ENCODE results near the gene TIMM23.

The TIMM23 gene

DNA sequence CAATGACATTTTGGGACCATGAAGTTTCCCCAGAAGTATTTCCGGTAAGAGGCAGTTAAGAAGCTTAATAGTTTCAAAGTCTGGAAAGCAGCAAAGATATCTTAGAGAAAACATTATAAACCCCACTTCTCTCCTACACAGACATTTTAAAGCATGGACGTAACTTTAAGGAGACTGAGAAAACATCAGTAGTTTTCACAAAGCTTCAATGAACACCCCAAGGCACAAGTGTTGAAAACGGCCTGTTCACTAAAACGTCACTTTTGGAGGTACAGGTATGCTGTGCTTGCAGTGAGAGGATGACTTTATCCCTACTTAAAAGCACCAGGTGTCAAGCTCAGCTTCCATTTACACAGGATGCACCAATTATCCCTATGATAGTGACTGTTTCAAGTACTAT lies 33.1 kb downstream of the TIMM23 start:
- Histone ChIP-seq H3K9me3 (ENCODE audit: control insufficient read depth in 5 of 5, low read length in 5 of 5) (no peaks in the 10 kb centered on the region), H3K36me3 (ENCODE audit: control insufficient read depth in 5 of 5, insufficient read depth in 5 of 5, low read length in 5 of 5) (peaks cover 59 to 98% (median 83%) of the 10 kb centered on the region in 5 donors), H3K4me1 (ENCODE audit: control insufficient read depth in 5 of 5, insufficient read depth in 5 of 5, low read length in 5 of 5) (peaks cover 0 to 4% (median 3%) of the 10 kb centered on the region in 5 donors), H3K27ac (ENCODE audit: low read depth, low read length) (peak overlapping the region; percentile 15), H3K4me3 (ENCODE audit: low read depth in 1 of 5, low read length in 5 of 5) (no peak overlapping the region), H3K9ac (ENCODE audit: low read length in 5 of 5) (no peak overlapping the region), H3K27me3 (ENCODE audit: control insufficient read depth in 5 of 5, insufficient read depth in 4 of 5, low read length in 5 of 5) (no peaks in the 10 kb centered on the region)

DNA sequence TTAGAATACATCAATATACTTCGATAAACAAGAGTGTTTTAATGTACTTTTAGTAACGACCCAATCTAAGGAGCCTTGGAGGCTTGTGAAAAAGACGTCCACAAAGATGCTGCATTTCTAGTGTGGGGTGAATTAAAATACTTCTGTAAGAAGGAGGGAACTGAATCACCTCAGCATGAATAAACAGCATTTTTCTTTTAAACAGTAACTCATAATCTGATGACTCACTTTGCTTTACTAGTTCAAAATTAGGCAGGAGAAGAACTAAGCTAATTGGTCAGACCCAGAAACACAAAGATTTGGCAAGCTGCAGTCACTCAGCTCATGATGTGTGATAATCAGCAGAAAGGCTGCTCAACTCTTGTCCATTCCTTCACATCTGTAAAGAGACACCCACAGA lies 33.9 kb downstream of the TIMM23 start:
- H3K27ac ChIP-seq (ENCODE audit: low read depth, low read length), result peak overlapping the region; percentile 15
- H3K27me3 ChIP-seq (ENCODE audit: control insufficient read depth in 5 of 5, insufficient read depth in 4 of 5, low read length in 5 of 5), result no peaks in the 10 kb centered on the region
- H3K36me3 ChIP-seq (ENCODE audit: control insufficient read depth in 5 of 5, insufficient read depth in 5 of 5, low read length in 5 of 5), result peaks cover 60 to 99% (median 89%) of the 10 kb centered on the region in 5 donors
- H3K4me1 ChIP-seq (ENCODE audit: control insufficient read depth in 5 of 5, insufficient read depth in 5 of 5, low read length in 5 of 5), result peaks cover 0 to 4% (median 3%) of the 10 kb centered on the region in 5 donors
- H3K9me3 ChIP-seq (ENCODE audit: control insufficient read depth in 5 of 5, low read length in 5 of 5), result no peaks in the 10 kb centered on the region
- H3K9ac ChIP-seq (ENCODE audit: low read length in 5 of 5), result no peak overlapping the region
- no peak overlapping the region for H3K4me3 ChIP-seq (ENCODE audit: low read depth in 1 of 5, low read length in 5 of 5)

- H3K4me1 ChIP-seq (ENCODE audit: control insufficient read depth in 5 of 5, insufficient read depth in 5 of 5, low read length in 5 of 5), result peaks cover 0 to 47% (median 22%) of the 10 kb centered on the region in 5 donors
- peak overlapping the region; percentile 81 for H3K27ac ChIP-seq (ENCODE audit: low read depth, low read length)
- H3K27me3 ChIP-seq (ENCODE audit: control insufficient read depth in 5 of 5, insufficient read depth in 4 of 5, low read length in 5 of 5), result no peaks in the 10 kb centered on the region
- peak overlapping the region in 1 of 5 donors; percentile 40 for H3K9ac ChIP-seq (ENCODE audit: low read length in 5 of 5)
- H3K9me3 ChIP-seq (ENCODE audit: control insufficient read depth in 5 of 5, low read length in 5 of 5), result no peaks in the 10 kb centered on the region
- H3K4me3 ChIP-seq (ENCODE audit: low read depth in 1 of 5, low read length in 5 of 5), result no peak overlapping the region
- H3K36me3 ChIP-seq (ENCODE audit: control insufficient read depth in 5 of 5, insufficient read depth in 5 of 5, low read length in 5 of 5), result peaks cover 49 to 78% (median 74%) of the 10 kb centered on the region in 5 donors
These were observed 40.5 kb downstream of the TIMM23 start for GRCh38 chr10:46012746-46013145.

GRCh38 chr10:46014206-46014605 lies 41.9 kb downstream of the TIMM23 start:
- Histone ChIP-seq H3K9me3 (ENCODE audit: control insufficient read depth in 5 of 5, low read length in 5 of 5) (no peaks in the 10 kb centered on the region), H3K27me3 (ENCODE audit: control insufficient read depth in 5 of 5, insufficient read depth in 4 of 5, low read length in 5 of 5) (no peaks in the 10 kb centered on the region), H3K27ac (ENCODE audit: low read depth, low read length) (peak overlapping the region; percentile 81), H3K36me3 (ENCODE audit: control insufficient read depth in 5 of 5, insufficient read depth in 5 of 5, low read length in 5 of 5) (peaks cover 35 to 63% (median 59%) of the 10 kb centered on the region in 5 donors), H3K4me1 (ENCODE audit: control insufficient read depth in 5 of 5, insufficient read depth in 5 of 5, low read length in 5 of 5) (peaks cover 0 to 58% (median 37%) of the 10 kb centered on the region in 5 donors), H3K4me3 (ENCODE audit: low read depth in 1 of 5, low read length in 5 of 5) (no peak overlapping the region), H3K9ac (ENCODE audit: low read length in 5 of 5) (peak overlapping the region in 1 of 5 donors; percentile 19)

DNA sequence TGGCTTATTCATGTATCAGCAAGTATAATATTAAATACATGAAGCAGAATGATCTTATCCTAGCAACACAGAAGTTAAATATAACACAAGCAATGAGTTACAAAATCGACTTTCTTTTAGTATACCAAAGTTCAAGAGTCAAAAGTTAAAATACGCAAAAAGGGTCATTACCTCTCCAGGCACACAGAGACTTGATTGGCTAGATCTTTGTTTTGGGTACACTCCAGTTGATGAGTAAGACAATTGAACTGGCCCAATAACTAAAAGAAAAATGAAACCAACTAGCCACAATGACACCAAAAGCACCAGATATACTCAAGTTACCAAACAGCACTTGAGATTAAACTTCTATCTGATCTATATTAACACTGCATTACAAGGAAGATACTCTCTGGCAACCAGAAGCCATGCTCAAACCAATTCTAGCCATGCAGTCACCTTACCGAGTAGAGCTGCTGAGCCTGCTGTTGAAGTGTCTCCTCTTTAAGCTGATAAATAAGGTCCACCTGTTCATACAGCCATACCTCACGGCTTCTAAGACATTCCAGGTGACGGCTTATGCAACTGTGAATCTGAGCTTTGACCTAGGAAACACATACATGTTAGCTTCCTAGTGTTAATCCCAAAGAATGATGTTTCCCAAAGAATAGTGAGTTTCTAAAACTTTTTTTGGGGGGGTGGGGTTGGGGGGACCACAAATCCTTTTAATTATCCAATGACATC lies 42.6 kb downstream of the TIMM23 start:
- Histone ChIP-seq H3K27ac (ENCODE audit: low read depth, low read length) (peak overlapping the region; percentile 81), H3K9me3 (ENCODE audit: control insufficient read depth in 5 of 5, low read length in 5 of 5) (no peaks in the 10 kb centered on the region), H3K4me3 (ENCODE audit: low read depth in 1 of 5, low read length in 5 of 5) (no peak overlapping the region), H3K27me3 (ENCODE audit: control insufficient read depth in 5 of 5, insufficient read depth in 4 of 5, low read length in 5 of 5) (no peaks in the 10 kb centered on the region), H3K36me3 (ENCODE audit: control insufficient read depth in 5 of 5, insufficient read depth in 5 of 5, low read length in 5 of 5) (peaks cover 31 to 57% (median 53%) of the 10 kb centered on the region in 5 donors), H3K4me1 (ENCODE audit: control insufficient read depth in 5 of 5, insufficient read depth in 5 of 5, low read length in 5 of 5) (peaks cover 5 to 64% (median 43%) of the 10 kb centered on the region in 5 donors), H3K9ac (ENCODE audit: low read length in 5 of 5) (peak overlapping the region in 1 of 5 donors; percentile 20)

DNA sequence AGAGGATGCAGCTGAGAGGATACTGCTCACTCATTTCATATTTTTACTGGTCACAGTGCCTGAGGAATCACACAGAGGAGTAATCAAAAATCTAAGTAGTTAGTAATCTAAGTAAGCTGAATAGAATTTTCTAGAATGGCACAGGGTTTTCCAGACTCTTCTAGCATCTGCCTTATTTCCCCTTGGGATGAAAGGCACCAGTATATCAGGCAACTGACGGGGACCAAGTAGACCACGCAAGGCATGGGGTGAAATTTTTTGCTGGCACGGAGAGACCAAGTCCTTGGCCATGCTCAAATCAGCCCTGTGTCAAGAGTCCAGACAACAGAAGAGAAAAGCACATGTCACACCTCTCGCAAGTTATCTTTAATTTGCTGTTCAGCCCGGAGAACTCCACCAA lies 43.9 kb downstream of the TIMM23 start:
- Histone ChIP-seq H3K9ac (ENCODE audit: low read length in 5 of 5) (peak overlapping the region in 1 of 5 donors; percentile 40), H3K4me3 (ENCODE audit: low read depth in 1 of 5, low read length in 5 of 5) (no peak overlapping the region), H3K9me3 (ENCODE audit: control insufficient read depth in 5 of 5, low read length in 5 of 5) (no peaks in the 10 kb centered on the region), H3K27me3 (ENCODE audit: control insufficient read depth in 5 of 5, insufficient read depth in 4 of 5, low read length in 5 of 5) (no peaks in the 10 kb centered on the region), H3K4me1 (ENCODE audit: control insufficient read depth in 5 of 5, insufficient read depth in 5 of 5, low read length in 5 of 5) (peaks cover 10 to 78% (median 56%) of the 10 kb centered on the region in 5 donors), H3K36me3 (ENCODE audit: control insufficient read depth in 5 of 5, insufficient read depth in 5 of 5, low read length in 5 of 5) (peaks cover 25 to 43% (median 40%) of the 10 kb centered on the region in 5 donors), H3K27ac (ENCODE audit: low read depth, low read length) (peak overlapping the region; percentile 81)

GRCh38 chr10:46016811-46017210 lies 44.5 kb downstream of the TIMM23 start:
- Histone ChIP-seq H3K36me3 (ENCODE audit: control insufficient read depth in 5 of 5, insufficient read depth in 5 of 5, low read length in 5 of 5) (peaks cover 25 to 38% (median 35%) of the 10 kb centered on the region in 5 donors), H3K9ac (ENCODE audit: low read length in 5 of 5) (peak overlapping the region in 2 of 5 donors; percentile 7 to 40), H3K4me3 (ENCODE audit: low read depth in 1 of 5, low read length in 5 of 5) (no peak overlapping the region), H3K27me3 (ENCODE audit: control insufficient read depth in 5 of 5, insufficient read depth in 4 of 5, low read length in 5 of 5) (no peaks in the 10 kb centered on the region), H3K27ac (ENCODE audit: low read depth, low read length) (peak overlapping the region; percentile 81), H3K4me1 (ENCODE audit: control insufficient read depth in 5 of 5, insufficient read depth in 5 of 5, low read length in 5 of 5) (peaks cover 10 to 80% (median 60%) of the 10 kb centered on the region in 5 donors), H3K9me3 (ENCODE audit: control insufficient read depth in 5 of 5, low read length in 5 of 5) (no peaks in the 10 kb centered on the region)

DNA sequence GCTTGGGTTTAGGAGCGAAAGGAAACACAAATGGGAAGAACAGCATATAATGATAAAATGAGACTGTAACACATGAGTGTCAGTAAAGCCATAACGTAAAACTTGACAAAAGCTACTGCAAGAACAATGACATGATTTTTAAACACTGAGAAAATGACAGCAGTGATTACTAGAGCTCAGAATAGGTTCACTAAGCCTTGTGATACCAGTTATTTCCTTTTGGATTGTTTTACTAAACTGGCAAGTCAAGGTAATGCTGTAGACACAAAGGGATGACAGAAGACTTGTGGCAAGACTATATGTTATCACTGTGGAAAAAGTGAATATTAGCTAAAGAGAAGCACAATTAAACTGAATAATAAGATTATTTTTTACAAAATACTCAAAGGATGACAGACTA lies 45.4 kb downstream of the TIMM23 start:
- peaks cover 19 to 30% (median 28%) of the 10 kb centered on the region in 5 donors for H3K36me3 ChIP-seq (ENCODE audit: control insufficient read depth in 5 of 5, insufficient read depth in 5 of 5, low read length in 5 of 5)
- H3K9ac ChIP-seq (ENCODE audit: low read length in 5 of 5), result peak overlapping the region in 3 of 5 donors; percentile 16 to 39 (median 16)
- no peak overlapping the region for H3K4me3 ChIP-seq (ENCODE audit: low read depth in 1 of 5, low read length in 5 of 5)
- no peaks in the 10 kb centered on the region for H3K27me3 ChIP-seq (ENCODE audit: control insufficient read depth in 5 of 5, insufficient read depth in 4 of 5, low read length in 5 of 5)
- H3K27ac ChIP-seq (ENCODE audit: low read depth, low read length), result peak overlapping the region; percentile 95
- H3K9me3 ChIP-seq (ENCODE audit: control insufficient read depth in 5 of 5, low read length in 5 of 5), result no peaks in the 10 kb centered on the region
- H3K4me1 ChIP-seq (ENCODE audit: control insufficient read depth in 5 of 5, insufficient read depth in 5 of 5, low read length in 5 of 5), result peaks cover 10 to 87% (median 66%) of the 10 kb centered on the region in 5 donors

DNA sequence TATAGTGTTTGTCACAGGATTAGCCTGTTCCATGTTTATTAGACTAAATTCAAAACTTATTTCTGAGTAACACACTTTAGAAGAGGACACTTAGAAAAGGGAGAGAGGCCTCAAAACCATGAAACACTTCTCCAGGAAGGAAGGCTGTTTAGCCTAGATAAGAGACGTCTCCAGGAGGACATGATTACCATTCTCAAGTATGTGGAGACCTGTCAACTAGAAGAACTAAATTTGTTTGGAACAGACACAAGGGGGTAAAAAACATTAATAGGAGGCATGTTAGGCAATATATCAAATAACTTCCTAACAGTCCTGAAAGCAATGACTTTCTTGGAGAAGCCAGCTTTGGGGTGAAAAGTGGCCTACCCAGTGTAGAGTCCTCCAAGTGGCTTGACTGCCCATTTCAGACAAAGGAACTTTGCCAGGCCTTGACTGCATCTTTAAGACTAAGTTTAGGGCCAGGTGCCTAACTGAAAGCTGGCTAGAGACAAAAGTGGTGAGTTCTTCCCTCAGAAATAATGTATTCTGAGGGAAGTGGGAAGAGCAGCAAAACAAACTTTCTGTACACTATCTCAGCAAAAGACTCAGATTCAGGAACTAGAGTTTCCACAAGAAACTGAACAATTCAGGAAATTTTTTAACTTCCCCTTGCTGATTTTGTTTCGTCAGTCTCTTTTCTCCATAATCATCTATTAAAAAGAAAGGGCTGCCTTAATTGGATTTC lies 46.3 kb downstream of the TIMM23 start:
- H3K4me1 ChIP-seq (ENCODE audit: control insufficient read depth in 5 of 5, insufficient read depth in 5 of 5, low read length in 5 of 5), result peaks cover 10 to 89% (median 65%) of the 10 kb centered on the region in 5 donors
- H3K27me3 ChIP-seq (ENCODE audit: control insufficient read depth in 5 of 5, insufficient read depth in 4 of 5, low read length in 5 of 5), result no peaks in the 10 kb centered on the region
- H3K36me3 ChIP-seq (ENCODE audit: control insufficient read depth in 5 of 5, insufficient read depth in 5 of 5, low read length in 5 of 5), result peaks cover 12 to 21% (median 19%) of the 10 kb centered on the region in 5 donors
- peak overlapping the region; percentile 95 for H3K27ac ChIP-seq (ENCODE audit: low read depth, low read length)
- peak overlapping the region in 4 of 5 donors; percentile 9 to 64 (median 32) for H3K9ac ChIP-seq (ENCODE audit: low read length in 5 of 5)
- H3K4me3 ChIP-seq (ENCODE audit: low read depth in 1 of 5, low read length in 5 of 5), result peak overlapping the region in 3 of 5 donors; percentile 25 to 61 (median 60)
- no peaks in the 10 kb centered on the region for H3K9me3 ChIP-seq (ENCODE audit: control insufficient read depth in 5 of 5, low read length in 5 of 5)

DNA sequence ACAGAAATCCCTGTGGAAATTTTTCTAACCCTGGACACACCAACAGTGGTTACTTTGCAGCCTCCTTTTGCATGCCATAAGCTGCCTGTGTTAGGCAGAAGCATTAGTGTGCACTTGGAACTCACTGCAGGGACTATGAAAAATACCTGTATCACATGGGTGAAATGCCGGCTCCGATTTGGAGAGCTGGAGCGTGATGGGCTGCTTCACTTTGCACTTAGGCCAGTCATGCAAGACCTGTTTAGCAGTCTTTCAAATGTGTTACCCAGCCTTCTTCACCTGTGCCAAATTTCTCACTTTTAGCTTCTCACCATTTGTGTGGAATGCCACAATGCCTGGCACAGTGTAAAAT lies 46.9 kb downstream of the TIMM23 start:
- Histone ChIP-seq H3K36me3 (ENCODE audit: control insufficient read depth in 5 of 5, insufficient read depth in 5 of 5, low read length in 5 of 5) (peaks cover 9 to 16% (median 14%) of the 10 kb centered on the region in 5 donors), H3K4me3 (ENCODE audit: low read depth in 1 of 5, low read length in 5 of 5) (peak overlapping the region; percentile 10 to 61 (median 29)), H3K9me3 (ENCODE audit: control insufficient read depth in 5 of 5, low read length in 5 of 5) (no peaks in the 10 kb centered on the region), H3K4me1 (ENCODE audit: control insufficient read depth in 5 of 5, insufficient read depth in 5 of 5, low read length in 5 of 5) (peaks cover 11 to 92% (median 71%) of the 10 kb centered on the region in 5 donors), H3K9ac (ENCODE audit: low read length in 5 of 5) (peak overlapping the region in 2 of 5 donors; percentile 64 to 69), H3K27ac (ENCODE audit: low read depth, low read length) (peak overlapping the region; percentile 95), H3K27me3 (ENCODE audit: control insufficient read depth in 5 of 5, insufficient read depth in 4 of 5, low read length in 5 of 5) (no peaks in the 10 kb centered on the region)

All from subcutaneous abdominal adipose tissue (tissue), 5 donors.